Neuronal stem cell (in vitro differentiated cells): Measurements from ENCODE around the gene STAT3.

ENCODE experiments used
- DNase-seq: peaks from one replicate; pipeline ENCODE4 v3.0.0-alpha.2; 2013; ENCODE audit warnings: low spot score
- H2AFZ ChIP-seq: one replicate; pipeline ENCODE4 v1.6.1; 2013; ENCODE audit warnings: mild to moderate bottlenecking, low read length, inconsistent platforms
- H2AK5ac ChIP-seq: 2 replicates; pipeline ENCODE4 v1.6.1; 2013; ENCODE audit warnings: low read depth, mild to moderate bottlenecking, inconsistent platforms, low read length, moderate library complexity, mixed read lengths
- H2BK120ac ChIP-seq: 2 replicates; pipeline ENCODE4 v1.6.1; 2013; ENCODE audit warnings: low read depth, mild to moderate bottlenecking, inconsistent platforms, low read length, moderate library complexity, mixed read lengths
- H2BK12ac ChIP-seq: one replicate; pipeline ENCODE4 v1.6.1; 2013; ENCODE audit warnings: low read length, inconsistent platforms
- H2BK15ac ChIP-seq: 2 replicates; pipeline ENCODE4 v1.6.1; 2013; ENCODE audit warnings: mild to moderate bottlenecking, low read length, inconsistent platforms, mixed read lengths
- H2BK5ac ChIP-seq: one replicate; pipeline ENCODE4 v1.6.1; 2013; ENCODE audit warnings: inconsistent platforms, mild to moderate bottlenecking, low read length, moderate library complexity
- H3K14ac ChIP-seq: one replicate; pipeline ENCODE4 v1.6.1; 2013; ENCODE audit warnings: low read length, inconsistent platforms
- H3K18ac ChIP-seq: 2 replicates; pipeline ENCODE4 v1.6.1; 2013; ENCODE audit warnings: low read length, inconsistent platforms
- H3K23ac ChIP-seq: 2 replicates; pipeline ENCODE4 v1.6.1; 2013; ENCODE audit warnings: low read depth, mild to moderate bottlenecking, mixed read lengths, low read length, inconsistent platforms; ENCODE audit not compliant: poor library complexity
- H3K27ac ChIP-seq: replicated peaks from 3 replicates; pipeline ENCODE4 v1.5.1; 2013; ENCODE audit warnings: low read length, inconsistent platforms
- H3K27me3 ChIP-seq, 3 experiments: 2 replicates each; pipeline ENCODE4 v1.6.1; 2013; ENCODE audit warnings: low read length in 3 of 3, mild to moderate bottlenecking in 2 of 3, inconsistent platforms in 1 of 3, low read depth in 1 of 3, mixed read lengths in 1 of 3, moderate library complexity in 1 of 3; ENCODE audit not compliant: control insufficient read depth in 3 of 3, insufficient read depth in 3 of 3
- H3K36me3 ChIP-seq, 2 donors: replicated peaks in 1 of 2; 2 replicates each; pipeline ENCODE4 v1.6.1; 2013; ENCODE audit warnings: low read length in 2 of 2; ENCODE audit not compliant: control insufficient read depth in 2 of 2, insufficient read depth in 2 of 2
- H3K4ac ChIP-seq: 2 replicates; pipeline ENCODE4 v1.6.1; 2013; ENCODE audit warnings: inconsistent platforms, mild to moderate bottlenecking, low read length, moderate library complexity
- H3K4me1 ChIP-seq, 2 donors: 1 replicate in 1 of 2; 2 replicates in 1 of 2; pipeline ENCODE4 v1.6.1; 2013; ENCODE audit warnings: low read length in 2 of 2, low read depth in 1 of 2; ENCODE audit not compliant: control insufficient read depth in 2 of 2, insufficient read depth in 1 of 2
- H3K4me2 ChIP-seq: one replicate; pipeline ENCODE4 v1.6.1; 2013; ENCODE audit warnings: mild to moderate bottlenecking, low read length, inconsistent platforms; ENCODE audit not compliant: insufficient read depth, poor library complexity, severe bottlenecking
- H3K4me3 ChIP-seq, 2 donors: 2 replicates each; pipeline ENCODE4 v1.5.1; 2013; ENCODE audit warnings: low read length in 2 of 2, mild to moderate bottlenecking in 2 of 2, inconsistent platforms in 1 of 2, moderate library complexity in 1 of 2
- H3K79me1 ChIP-seq: one replicate; pipeline ENCODE4 v1.6.1; 2013; ENCODE audit warnings: low read depth, mild to moderate bottlenecking, inconsistent platforms, low read length, moderate library complexity
- H3K9ac ChIP-seq: one replicate; pipeline ENCODE4 v1.6.1; 2013; ENCODE audit warnings: mild to moderate bottlenecking, low read depth, low read length, inconsistent platforms; ENCODE audit not compliant: poor library complexity
- H3K9me3 ChIP-seq, 2 donors: replicated peaks in 1 of 2; 2 replicates each; pipeline versions ENCODE3 to v1.6.1; 2013; ENCODE audit warnings: low read length in 2 of 2, mild to moderate bottlenecking in 2 of 2, inconsistent platforms in 1 of 2, low read depth in 1 of 2, mixed read lengths in 1 of 2, moderate library complexity in 1 of 2; ENCODE audit not compliant: control insufficient read depth in 2 of 2, insufficient read depth in 1 of 2
- H4K8ac ChIP-seq: one replicate; pipeline ENCODE4 v1.6.1; 2013; ENCODE audit warnings: low read depth, mild to moderate bottlenecking, inconsistent platforms, low read length, moderate library complexity
- H4K91ac ChIP-seq: one replicate; pipeline ENCODE4 v1.6.1; 2013; ENCODE audit warnings: low read length, low read depth, mild to moderate bottlenecking, inconsistent platforms; ENCODE audit not compliant: poor library complexity
- WGBS, 2 donors: extraction: QIAGEN DNeasy Blood & Tissue Kit; methylation state at CpG; one replicate each; pipeline ENCODE4 v1.1.7; 2013; ENCODE audit warnings: missing lambda C conversion rate in 2 of 2, mixed read lengths in 1 of 2; ENCODE audit not compliant: insufficient read length in 2 of 2, insufficient replicate concordance in 1 of 2; ENCODE audit errors: extremely low coverage in 2 of 2; 5-methylcytosine and 5-hydroxymethylcytosine counted together

Gene STAT3

GRCh38 chr17:42274812-42275526, 113.3 kb downstream of the STAT3 start:
- H2BK12ac ChIP-seq: no peak overlapping the region
- H4K91ac ChIP-seq: no peak overlapping the region
- no peak overlapping the region for H3K14ac ChIP-seq
- H3K4me2 ChIP-seq: peak overlapping the region; percentile 56
- no CpG with 5 or more reads among the region's 13 CpGs for WGBS, 2 donors
- H2BK120ac ChIP-seq: no peak overlapping the region
- H2AK5ac ChIP-seq: no peak overlapping the region
- no peaks in the 10 kb centered on the region for H3K36me3 ChIP-seq
- no peaks in the 10 kb centered on the region for H3K79me1 ChIP-seq
- H3K18ac ChIP-seq: peak overlapping the region; percentile 98
- DNase-seq: no peak
- H3K23ac ChIP-seq: no peak overlapping the region
- H3K27me3 ChIP-seq: no peaks in the 10 kb centered on the region
- no peaks in the 10 kb centered on the region for H3K9me3 ChIP-seq
- peaks cover 8 to 17% of the 10 kb centered on the region in 2 donors for H3K4me1 ChIP-seq
- peak overlapping the region; percentile 96 for H2AFZ ChIP-seq
- peak overlapping the region; percentile 80 to 97 for H3K4me3 ChIP-seq
- no peak overlapping the region for H2BK15ac ChIP-seq
- H3K4ac ChIP-seq: no peak overlapping the region
- H2BK5ac ChIP-seq: no peak overlapping the region
- H4K8ac ChIP-seq: no peak overlapping the region
- H3K27ac ChIP-seq: peak overlapping the region; percentile 66
- H3K9ac ChIP-seq: peak overlapping the region; percentile 95

- H3K36me3 ChIP-seq: no peaks in the 10 kb centered on the region
- no peak overlapping the region for H2BK5ac ChIP-seq
- H4K91ac ChIP-seq: no peak overlapping the region
- H3K4ac ChIP-seq: no peak overlapping the region
- H3K14ac ChIP-seq: no peak overlapping the region
- H2BK120ac ChIP-seq: no peak overlapping the region
- no peak overlapping the region for H4K8ac ChIP-seq
- H2AK5ac ChIP-seq: no peak overlapping the region
- WGBS, 2 donors: no CpG with 5 or more reads among the region's 3 CpGs
- no peak overlapping the region for H3K4me2 ChIP-seq
- no peaks in the 10 kb centered on the region for H3K9me3 ChIP-seq
- H3K4me1 ChIP-seq: peaks cover 8 to 17% of the 10 kb centered on the region in 2 donors
- H3K4me3 ChIP-seq: peak overlapping the region in 1 of 2 donors; percentile 80
- DNase-seq: no peak
- no peak overlapping the region for H3K23ac ChIP-seq
- H2BK15ac ChIP-seq: no peak overlapping the region
- no peak overlapping the region for H3K27ac ChIP-seq
- no peak overlapping the region for H3K18ac ChIP-seq
- H3K79me1 ChIP-seq: no peaks in the 10 kb centered on the region
- no peaks in the 10 kb centered on the region for H3K27me3 ChIP-seq
- no peak overlapping the region for H2BK12ac ChIP-seq
- H3K9ac ChIP-seq: no peak overlapping the region
- no peak overlapping the region for H2AFZ ChIP-seq
Observed at GRCh38 chr17:42274253-42274542, 114.0 kb downstream of the STAT3 start.

GRCh38 chr17:42273474-42274252, 114.6 kb downstream of the STAT3 start:
- DNase-seq: no peak
- H2BK120ac ChIP-seq: no peak overlapping the region
- H3K9ac ChIP-seq: no peak overlapping the region
- H4K91ac ChIP-seq: no peak overlapping the region
- H2BK15ac ChIP-seq: no peak overlapping the region
- no peaks in the 10 kb centered on the region for H3K9me3 ChIP-seq
- H2AK5ac ChIP-seq: no peak overlapping the region
- H3K18ac ChIP-seq: no peak overlapping the region
- no CpG with 5 or more reads among the region's 7 CpGs for WGBS, 2 donors
- no peaks in the 10 kb centered on the region for H3K27me3 ChIP-seq
- H3K4ac ChIP-seq: no peak overlapping the region
- H3K4me2 ChIP-seq: no peak overlapping the region
- no peak overlapping the region for H2BK12ac ChIP-seq
- H3K36me3 ChIP-seq: no peaks in the 10 kb centered on the region
- peaks cover 8 to 17% of the 10 kb centered on the region in 2 donors for H3K4me1 ChIP-seq
- no peak overlapping the region for H3K14ac ChIP-seq
- H3K79me1 ChIP-seq: no peaks in the 10 kb centered on the region
- no peak overlapping the region for H2AFZ ChIP-seq
- H3K27ac ChIP-seq: no peak overlapping the region
- H4K8ac ChIP-seq: no peak overlapping the region
- H3K4me3 ChIP-seq: peak overlapping the region in 1 of 2 donors; percentile 4
- H3K23ac ChIP-seq: no peak overlapping the region
- no peak overlapping the region for H2BK5ac ChIP-seq

GRCh38 chr17:42272162-42272907, 115.9 kb downstream of the STAT3 start:
- no peak overlapping the region for H2BK5ac ChIP-seq
- H3K4me3 ChIP-seq: no peak overlapping the region
- H2BK12ac ChIP-seq: no peak overlapping the region
- no peak overlapping the region for H3K27ac ChIP-seq
- no peak overlapping the region for H3K18ac ChIP-seq
- no peak overlapping the region for H2AFZ ChIP-seq
- no peak overlapping the region for H3K4ac ChIP-seq
- WGBS, 2 donors: no CpG with 5 or more reads among the region's 7 CpGs
- no peak overlapping the region for H3K23ac ChIP-seq
- peaks cover 6 to 16% of the 10 kb centered on the region in 2 donors for H3K4me1 ChIP-seq
- no peak overlapping the region for H3K14ac ChIP-seq
- H3K36me3 ChIP-seq: no peaks in the 10 kb centered on the region
- H4K8ac ChIP-seq: no peak overlapping the region
- no peaks in the 10 kb centered on the region for H3K9me3 ChIP-seq
- H2BK120ac ChIP-seq: no peak overlapping the region
- H2BK15ac ChIP-seq: no peak overlapping the region
- no peak overlapping the region for H3K4me2 ChIP-seq
- H3K79me1 ChIP-seq: no peaks in the 10 kb centered on the region
- DNase-seq: no peak
- H3K27me3 ChIP-seq: no peaks in the 10 kb centered on the region
- no peak overlapping the region for H4K91ac ChIP-seq
- no peak overlapping the region for H3K9ac ChIP-seq
- H2AK5ac ChIP-seq: no peak overlapping the region
